ENCODE measurements around the gene GPRIN3. TPM values are rescaled to one million over a fixed set of nuclear protein-coding genes. Genes with fewer than 3 reads are reported as not detected.

GPRIN3 gene
- total and polyA plus RNA-seq, 2 experiments from 2014 or later, result 0.74 to 3.2 TPM

GRCh38 chr4:89263265-89263664 lies 44.3 kb downstream of the GPRIN3 start:
- Mint-ChIP-seq H3K9me3 (no peaks in the 10 kb centered on the region), H3K4me1 (peaks cover 31% of the 10 kb centered on the region), H3K4me3 (no peak overlapping the region), H3K27me3 (ENCODE audit: insufficient read depth, low read depth, poor library complexity) (no peaks in the 10 kb centered on the region), H3K36me3 (ENCODE audit: low read depth) (no peaks in the 10 kb centered on the region), H3K27ac (no peak overlapping the region)
- no peaks in the 10 kb centered on the region for H3K27me3 ChIP-seq (ENCODE audit: insufficient read depth)
- H3K79me2 ChIP-seq (replicated peaks; ENCODE audit: insufficient read depth), result no peaks in the 10 kb centered on the region
- H3K4me3 ChIP-seq, result no peak overlapping the region
- no peaks in the 10 kb centered on the region; the same call in 1 of the 2 replicates for H3K9me2 ChIP-seq (ENCODE audit: insufficient read depth)
- H3K27ac ChIP-seq (ENCODE audit: low read depth), result no peak overlapping the region
- no peaks in the 10 kb centered on the region for H3F3A ChIP-seq (replicated peaks; ENCODE audit: low read depth)
- DNase-seq (ENCODE audit: low spot score) (peak; percentile 46), ATAC-seq (peak; percentile 45; the same call in 1 of the 3 replicates)
- H3K36me3 ChIP-seq (ENCODE audit: insufficient read depth), result no peaks in the 10 kb centered on the region
- TF ChIP-seq, protein P1, sequence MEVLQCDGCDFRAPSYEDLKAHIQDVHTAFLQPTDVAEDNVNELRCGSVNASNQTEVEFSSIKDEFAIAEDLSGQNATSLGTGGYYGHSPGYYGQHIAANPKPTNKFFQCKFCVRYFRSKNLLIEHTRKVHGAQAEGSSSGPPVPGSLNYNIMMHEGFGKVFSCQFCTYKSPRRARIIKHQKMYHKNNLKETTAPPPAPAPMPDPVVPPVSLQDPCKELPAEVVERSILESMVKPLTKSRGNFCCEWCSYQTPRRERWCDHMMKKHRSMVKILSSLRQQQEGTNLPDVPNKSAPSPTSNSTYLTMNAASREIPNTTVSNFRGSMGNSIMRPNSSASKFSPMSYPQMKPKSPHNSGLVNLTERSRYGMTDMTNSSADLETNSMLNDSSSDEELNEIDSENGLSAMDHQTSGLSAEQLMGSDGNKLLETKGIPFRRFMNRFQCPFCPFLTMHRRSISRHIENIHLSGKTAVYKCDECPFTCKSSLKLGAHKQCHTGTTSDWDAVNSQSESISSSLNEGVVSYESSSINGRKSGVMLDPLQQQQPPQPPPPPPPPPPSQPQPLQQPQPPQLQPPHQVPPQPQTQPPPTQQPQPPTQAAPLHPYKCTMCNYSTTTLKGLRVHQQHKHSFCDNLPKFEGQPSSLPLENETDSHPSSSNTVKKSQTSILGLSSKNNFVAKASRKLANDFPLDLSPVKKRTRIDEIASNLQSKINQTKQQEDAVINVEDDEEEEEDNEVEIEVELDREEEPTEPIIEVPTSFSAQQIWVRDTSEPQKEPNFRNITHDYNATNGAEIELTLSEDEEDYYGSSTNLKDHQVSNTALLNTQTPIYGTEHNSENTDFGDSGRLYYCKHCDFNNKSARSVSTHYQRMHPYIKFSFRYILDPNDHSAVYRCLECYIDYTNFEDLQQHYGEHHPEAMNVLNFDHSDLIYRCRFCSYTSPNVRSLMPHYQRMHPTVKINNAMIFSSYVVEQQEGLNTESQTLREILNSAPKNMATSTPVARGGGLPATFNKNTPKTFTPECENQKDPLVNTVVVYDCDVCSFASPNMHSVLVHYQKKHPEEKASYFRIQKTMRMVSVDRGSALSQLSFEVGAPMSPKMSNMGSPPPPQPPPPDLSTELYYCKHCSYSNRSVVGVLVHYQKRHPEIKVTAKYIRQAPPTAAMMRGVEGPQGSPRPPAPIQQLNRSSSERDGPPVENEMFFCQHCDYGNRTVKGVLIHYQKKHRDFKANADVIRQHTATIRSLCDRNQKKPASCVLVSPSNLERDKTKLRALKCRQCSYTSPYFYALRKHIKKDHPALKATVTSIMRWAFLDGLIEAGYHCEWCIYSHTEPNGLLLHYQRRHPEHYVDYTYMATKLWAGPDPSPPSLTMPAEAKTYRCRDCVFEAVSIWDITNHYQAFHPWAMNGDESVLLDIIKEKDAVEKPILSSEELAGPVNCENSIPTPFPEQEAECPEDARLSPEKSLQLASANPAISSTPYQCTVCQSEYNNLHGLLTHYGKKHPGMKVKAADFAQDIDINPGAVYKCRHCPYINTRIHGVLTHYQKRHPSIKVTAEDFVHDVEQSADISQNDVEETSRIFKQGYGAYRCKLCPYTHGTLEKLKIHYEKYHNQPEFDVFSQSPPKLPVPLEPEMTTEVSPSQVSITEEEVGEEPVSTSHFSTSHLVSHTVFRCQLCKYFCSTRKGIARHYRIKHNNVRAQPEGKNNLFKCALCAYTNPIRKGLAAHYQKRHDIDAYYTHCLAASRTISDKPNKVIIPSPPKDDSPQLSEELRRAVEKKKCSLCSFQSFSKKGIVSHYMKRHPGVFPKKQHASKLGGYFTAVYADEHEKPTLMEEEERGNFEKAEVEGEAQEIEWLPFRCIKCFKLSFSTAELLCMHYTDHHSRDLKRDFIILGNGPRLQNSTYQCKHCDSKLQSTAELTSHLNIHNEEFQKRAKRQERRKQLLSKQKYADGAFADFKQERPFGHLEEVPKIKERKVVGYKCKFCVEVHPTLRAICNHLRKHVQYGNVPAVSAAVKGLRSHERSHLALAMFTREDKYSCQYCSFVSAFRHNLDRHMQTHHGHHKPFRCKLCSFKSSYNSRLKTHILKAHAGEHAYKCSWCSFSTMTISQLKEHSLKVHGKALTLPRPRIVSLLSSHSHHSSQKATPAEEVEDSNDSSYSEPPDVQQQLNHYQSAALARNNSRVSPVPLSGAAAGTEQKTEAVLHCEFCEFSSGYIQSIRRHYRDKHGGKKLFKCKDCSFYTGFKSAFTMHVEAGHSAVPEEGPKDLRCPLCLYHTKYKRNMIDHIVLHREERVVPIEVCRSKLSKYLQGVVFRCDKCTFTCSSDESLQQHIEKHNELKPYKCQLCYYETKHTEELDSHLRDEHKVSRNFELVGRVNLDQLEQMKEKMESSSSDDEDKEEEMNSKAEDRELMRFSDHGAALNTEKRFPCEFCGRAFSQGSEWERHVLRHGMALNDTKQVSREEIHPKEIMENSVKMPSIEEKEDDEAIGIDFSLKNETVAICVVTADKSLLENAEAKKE (CRISPR knock-in tag; IDR thresholded peaks at IDR 0.05), result no peak
- TF ChIP-seq ETS1 (IDR thresholded peaks at IDR 0.05) (no peak), EZH2 (IDR thresholded peaks at IDR 0.05; ENCODE audit: low read depth, unreplicated experiment) (no peak), STAT1 (IDR thresholded peaks at IDR 0.05; ENCODE audit: unreplicated experiment) (no peak), CREB1 (CRISPR knock-in tag; IDR thresholded peaks at IDR 0.05; ENCODE audit: low read depth) (no peak), JUNB (IDR thresholded peaks at IDR 0.05; ENCODE audit: unreplicated experiment) (no peak)
- H3K4me2 ChIP-seq, result no peak overlapping the region
- H4K20me1 ChIP-seq (replicated peaks; ENCODE audit: insufficient read depth), result no peaks in the 10 kb centered on the region
- H2AFZ ChIP-seq, result no peak overlapping the region; the same call in 1 of the 2 replicates
- H3K4me1 ChIP-seq (ENCODE audit: insufficient read depth), result peaks cover 22% of the 10 kb centered on the region

Data from GM23338 (cell line).